GM12874 (cell line): ENCODE results near the gene ARL5B.

Experiments
- CTCF ChIP-seq: IDR thresholded peaks from 2 replicates; pipeline ENCODE4 v1.5.1; 2011; ENCODE audit warnings: low read depth, mild to moderate bottlenecking, control low read depth, low read length, moderate library complexity; ENCODE audit not compliant: insufficient read depth

The ARL5B gene

GRCh38 chr10:18723801-18724200, 64.6 kb downstream of the ARL5B start:
- no peak for TF ChIP-seq CTCF
